ENCODE data around the gene RAB25.

The RAB25 gene

GRCh38 chr1:156082309-156083091, 21.5 kb downstream of the RAB25 start, which contains the start of gene MEX3A:
MEX3A (minus strand) TSS chr1:156082465; CDS start chr1:156081998, 467 bp downstream.
- TF ChIP-seq CTCF (IDR thresholded peaks at IDR 0.05): no peak

GRCh38 chr1:156083800-156084790, 23.1 kb downstream of the RAB25 start:
- Histone ChIP-seq H2AFZ (no peak overlapping the region), H3K27me3 (ENCODE audit: control insufficient read depth, insufficient read depth, low read length) (no peaks in the 10 kb centered on the region), H3K79me2 (no peaks in the 10 kb centered on the region), H3K4me1 (no peaks in the 10 kb centered on the region), H3K27ac (no peak overlapping the region), H3K4me2 (ENCODE audit: low read length) (no peak overlapping the region), H3K36me3 (ENCODE audit: control insufficient read depth, insufficient read depth, low read length) (no peaks in the 10 kb centered on the region), H3K9ac (no peak overlapping the region), H3K9me3 (ENCODE audit: control insufficient read depth, low read length) (no peaks in the 10 kb centered on the region), H3K4me3 (ENCODE audit: low read depth, low read length) (no peak overlapping the region)
- TF ChIP-seq CTCF (IDR thresholded peaks at IDR 0.05): no peak

More at GRCh38 chr1:156082309-156083091, 21.5 kb downstream of the RAB25 start, which contains the start of gene MEX3A:
- Histone ChIP-seq H3K27me3 (ENCODE audit: control insufficient read depth, insufficient read depth, low read length) (no peaks in the 10 kb centered on the region), H3K36me3 (ENCODE audit: control insufficient read depth, insufficient read depth, low read length) (no peaks in the 10 kb centered on the region), H3K4me2 (ENCODE audit: low read length) (peak within 1 kb of the TSS; percentile 85), H3K4me1 (no peaks in the 10 kb centered on the region), H3K4me3 (ENCODE audit: low read depth, low read length) (peak within 1 kb of the TSS; percentile 67), H3K9me3 (ENCODE audit: control insufficient read depth, low read length) (no peaks in the 10 kb centered on the region), H3K79me2 (no peaks in the 10 kb centered on the region), H3K9ac (no peak within 1 kb of the TSS), H2AFZ (peak within 1 kb of the TSS; percentile 83), H3K27ac (no peak within 1 kb of the TSS)

GRCh38 chr1:156086256-156086662, 25.3 kb downstream of the RAB25 start:
- Histone ChIP-seq H3K27me3 (ENCODE audit: control insufficient read depth, insufficient read depth, low read length) (no peaks in the 10 kb centered on the region), H3K4me3 (ENCODE audit: low read depth, low read length) (no peak overlapping the region), H3K36me3 (ENCODE audit: control insufficient read depth, insufficient read depth, low read length) (no peaks in the 10 kb centered on the region), H3K27ac (no peak overlapping the region), H3K4me2 (ENCODE audit: low read length) (no peak overlapping the region), H3K9ac (no peak overlapping the region), H3K4me1 (no peaks in the 10 kb centered on the region), H3K79me2 (no peaks in the 10 kb centered on the region), H2AFZ (no peak overlapping the region), H3K9me3 (ENCODE audit: control insufficient read depth, low read length) (no peaks in the 10 kb centered on the region)
- TF ChIP-seq CTCF (IDR thresholded peaks at IDR 0.05): no peak

GRCh38 chr1:156089704-156090103, 28.7 kb downstream of the RAB25 start:
- H3K9me3 ChIP-seq (ENCODE audit: control insufficient read depth, low read length): no peaks in the 10 kb centered on the region
- no peak overlapping the region for H2AFZ ChIP-seq
- H3K9ac ChIP-seq: no peak overlapping the region
- H3K79me2 ChIP-seq: no peaks in the 10 kb centered on the region
- H3K4me2 ChIP-seq (ENCODE audit: low read length): no peak overlapping the region
- no peak overlapping the region for H3K27ac ChIP-seq
- no peaks in the 10 kb centered on the region for H3K36me3 ChIP-seq (ENCODE audit: control insufficient read depth, insufficient read depth, low read length)
- TF ChIP-seq CTCF (IDR thresholded peaks at IDR 0.05): no peak
- no peaks in the 10 kb centered on the region for H3K4me1 ChIP-seq
- H3K4me3 ChIP-seq (ENCODE audit: low read depth, low read length): no peak overlapping the region
- H3K27me3 ChIP-seq (ENCODE audit: control insufficient read depth, insufficient read depth, low read length): no peaks in the 10 kb centered on the region
